DMS153 treated with DMSO at 0.1 percent for 48 hours (cell line): ENCODE results near the gene SLC6A1.

ENCODE experiments used
- DNase-seq: peaks from one replicate; lab custom pipeline; 2025; ENCODE audit not compliant: unreplicated experiment; lab: John Stamatoyannopoulos, UW

The SLC6A1 gene

DNA sequence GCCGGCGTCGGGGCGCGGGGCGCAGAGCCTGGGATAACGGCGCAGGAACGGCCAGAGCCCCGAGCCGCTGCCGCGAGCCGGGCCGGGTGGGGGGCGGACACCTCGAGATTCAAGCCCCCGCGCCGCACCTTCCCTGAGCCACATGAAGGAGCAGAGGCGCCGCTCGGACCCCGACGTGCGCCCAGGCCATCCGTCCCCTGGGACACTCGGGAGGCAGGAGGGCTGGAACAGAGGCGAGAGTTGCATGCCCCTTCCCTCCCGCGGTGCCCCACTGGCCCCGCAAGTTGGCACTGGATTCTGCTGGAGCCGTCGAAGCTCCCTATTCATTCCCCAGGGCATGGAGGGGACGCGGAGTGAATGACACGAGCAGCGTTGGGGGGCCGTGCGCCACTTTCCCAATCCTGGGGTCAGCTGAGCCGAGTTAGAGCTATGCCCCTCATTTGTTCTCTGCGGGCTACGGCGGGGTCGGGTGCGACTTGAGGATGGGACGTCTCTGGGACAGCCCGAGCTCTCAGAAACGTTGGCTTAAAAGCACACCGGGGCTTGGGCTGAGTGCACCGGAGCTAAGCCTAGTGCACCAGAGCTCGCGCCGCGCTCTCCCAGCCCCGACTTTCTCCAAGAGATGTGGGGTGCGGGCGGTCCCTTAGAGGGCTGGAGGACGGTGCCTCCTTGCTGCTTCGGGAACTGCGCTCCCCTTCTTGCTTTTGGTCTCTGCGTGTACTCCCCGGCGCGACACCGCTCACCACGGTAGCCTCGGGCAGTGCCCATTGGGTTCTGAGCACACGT, 588 bp downstream of the SLC6A1 start:
- no peak for DNase-seq

GRCh38 chr3:10993729-10994065, 1.1 kb downstream of the SLC6A1 start:
- no peak for DNase-seq

- no peak for DNase-seq
Observed at GRCh38 chr3:10994306-10994705, 1.8 kb downstream of the SLC6A1 start.

- no peak for DNase-seq
Observed at GRCh38 chr3:10995871-10996270, 3.3 kb downstream of the SLC6A1 start.

DNA sequence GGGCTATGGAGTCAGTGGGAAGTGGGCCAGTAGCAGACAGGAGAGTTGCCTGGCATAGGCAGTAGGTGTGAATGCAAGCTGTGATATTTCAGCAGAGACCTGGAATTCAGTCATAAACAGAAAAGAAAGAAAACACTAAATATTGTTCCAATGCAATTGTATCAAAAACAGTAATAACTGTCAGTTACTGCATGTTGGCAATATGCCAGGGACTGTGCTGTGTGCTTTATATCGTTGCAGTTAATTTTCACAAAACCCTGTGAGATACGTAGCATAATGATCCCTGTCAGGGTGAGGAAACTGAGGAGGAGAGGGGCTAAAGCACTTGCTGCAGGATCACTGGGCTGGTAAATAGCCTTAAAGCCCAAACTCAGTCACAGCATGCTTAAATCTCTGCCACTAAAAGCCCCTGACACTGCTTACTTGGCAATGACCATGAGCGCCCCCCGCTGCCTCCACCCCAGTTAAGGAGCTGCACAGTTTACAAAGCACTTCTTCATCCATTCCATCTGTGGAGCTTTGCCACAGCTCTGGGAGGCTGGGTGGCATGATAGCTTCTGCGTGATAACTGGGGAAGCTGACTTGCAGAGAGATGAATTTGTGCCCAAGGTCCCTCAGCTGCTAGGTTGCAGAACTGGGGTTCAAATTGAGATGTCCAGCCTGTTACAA, 3.9 kb downstream of the SLC6A1 start:
- no peak for DNase-seq

DNA sequence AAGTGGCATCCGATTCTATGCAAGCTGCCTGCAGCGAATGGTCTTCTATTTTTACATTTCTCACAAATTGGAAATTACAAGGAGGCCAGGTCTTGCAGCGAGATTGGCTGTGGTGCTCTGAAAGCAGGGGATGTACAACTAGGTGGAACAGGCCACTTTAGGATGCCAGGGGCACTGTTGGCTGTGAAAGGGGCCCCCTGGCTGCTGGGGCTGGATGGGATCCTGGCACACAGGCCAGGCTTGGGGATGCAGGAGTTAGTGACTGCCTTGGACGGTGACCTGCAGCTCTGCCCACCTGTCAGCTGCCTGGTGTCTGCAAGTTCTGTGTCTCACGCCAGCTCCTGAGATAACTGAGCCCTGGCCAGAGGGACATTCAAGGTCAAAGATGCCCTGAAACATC, 4.6 kb downstream of the SLC6A1 start:
- no peak for DNase-seq

DNA sequence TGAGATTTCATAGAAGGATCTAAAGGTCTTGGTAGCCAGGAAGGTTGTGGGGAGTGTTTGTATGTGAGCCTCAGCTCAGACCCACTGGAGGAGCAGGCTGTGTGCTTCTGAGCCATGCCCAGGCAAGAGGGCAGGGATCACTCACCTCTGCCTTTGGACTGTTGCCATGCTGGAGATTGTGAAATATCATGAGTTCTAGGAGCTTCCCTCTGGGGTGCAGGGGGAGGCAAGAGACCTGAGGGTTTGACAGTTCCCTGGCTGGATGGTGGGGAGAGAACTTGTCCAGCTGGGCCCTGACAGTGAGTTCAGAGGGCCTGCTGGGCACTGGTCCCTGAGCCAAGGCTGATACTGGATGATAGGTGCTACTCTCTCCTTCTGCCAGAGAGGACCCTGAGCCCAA, 6.0 kb downstream of the SLC6A1 start:
- no peak for DNase-seq

DNA sequence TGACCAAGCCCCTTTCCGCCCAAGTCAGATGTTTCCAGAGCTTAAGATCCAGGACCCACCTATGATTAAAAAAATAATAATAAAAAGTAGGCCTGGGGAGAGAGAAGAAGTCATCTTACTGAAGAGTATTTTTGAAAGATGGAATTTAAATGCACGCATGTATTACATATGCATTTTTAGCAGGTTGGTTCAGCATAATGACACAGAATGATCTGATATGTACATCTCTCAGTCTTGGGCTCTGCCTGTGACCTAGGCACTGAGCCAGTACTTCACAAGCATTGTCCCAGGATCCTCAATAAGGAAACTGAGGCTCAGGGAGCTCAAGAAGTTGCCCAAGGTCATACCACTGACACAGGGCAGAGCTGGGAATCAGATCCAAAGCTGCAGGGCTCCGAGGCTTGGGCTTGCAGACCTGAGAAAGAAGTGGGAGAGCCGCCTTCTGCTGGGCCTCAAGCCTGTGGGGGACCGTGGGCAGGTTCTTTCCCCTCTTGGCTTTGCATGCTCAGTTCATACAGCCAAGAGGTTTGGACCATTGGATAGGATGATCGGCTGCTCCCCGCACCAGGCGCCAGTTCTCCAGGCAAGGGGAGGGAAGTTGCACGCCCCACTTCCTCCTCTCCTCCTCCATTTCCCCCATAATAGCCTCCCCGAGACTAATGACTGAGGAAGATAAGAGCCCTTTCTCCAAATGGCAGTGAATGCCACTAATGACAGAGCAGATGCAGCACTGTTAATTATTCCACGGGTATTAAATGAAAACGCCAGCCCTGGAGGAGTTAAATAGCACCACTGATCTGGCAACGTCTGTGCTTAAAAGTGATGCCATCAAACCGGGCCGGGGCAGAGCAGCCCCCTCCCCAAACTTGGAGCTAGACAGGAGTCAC, 6.9 kb downstream of the SLC6A1 start:
- DNase-seq, result no peak

GRCh38 chr3:11000528-11000927, 8.0 kb downstream of the SLC6A1 start:
- DNase-seq, result no peak

GRCh38 chr3:11001020-11001657, 8.6 kb downstream of the SLC6A1 start:
- no peak for DNase-seq

GRCh38 chr3:11001658-11002021, 9.1 kb downstream of the SLC6A1 start:
- no peak for DNase-seq

DNA sequence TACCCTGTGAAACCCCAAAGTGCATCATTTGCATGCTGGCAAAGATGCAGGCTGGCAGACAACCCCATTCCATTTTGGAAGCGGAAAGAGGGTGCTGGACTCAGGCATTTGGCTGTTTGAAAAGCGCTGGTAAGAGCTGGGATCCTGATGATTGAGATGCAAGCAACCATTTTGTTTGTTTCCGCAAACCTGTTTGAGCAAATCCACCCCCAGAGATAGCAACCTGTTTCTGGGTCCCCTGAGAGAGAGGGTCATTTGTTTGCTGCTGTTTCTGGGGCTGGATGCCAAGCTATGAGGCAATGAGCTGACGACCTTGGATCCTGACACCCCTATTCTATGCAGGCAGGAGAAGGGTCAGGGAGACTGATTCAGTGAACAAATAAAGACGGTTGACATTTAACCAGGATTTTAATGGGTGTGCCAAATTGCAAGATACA, 9.8 kb downstream of the SLC6A1 start:
- no peak for DNase-seq

GRCh38 chr3:11004563-11004962, 12.0 kb downstream of the SLC6A1 start:
- DNase-seq, result no peak

- DNase-seq, result no peak
Observed at GRCh38 chr3:11005686-11006256, 13.2 kb downstream of the SLC6A1 start.

DNA sequence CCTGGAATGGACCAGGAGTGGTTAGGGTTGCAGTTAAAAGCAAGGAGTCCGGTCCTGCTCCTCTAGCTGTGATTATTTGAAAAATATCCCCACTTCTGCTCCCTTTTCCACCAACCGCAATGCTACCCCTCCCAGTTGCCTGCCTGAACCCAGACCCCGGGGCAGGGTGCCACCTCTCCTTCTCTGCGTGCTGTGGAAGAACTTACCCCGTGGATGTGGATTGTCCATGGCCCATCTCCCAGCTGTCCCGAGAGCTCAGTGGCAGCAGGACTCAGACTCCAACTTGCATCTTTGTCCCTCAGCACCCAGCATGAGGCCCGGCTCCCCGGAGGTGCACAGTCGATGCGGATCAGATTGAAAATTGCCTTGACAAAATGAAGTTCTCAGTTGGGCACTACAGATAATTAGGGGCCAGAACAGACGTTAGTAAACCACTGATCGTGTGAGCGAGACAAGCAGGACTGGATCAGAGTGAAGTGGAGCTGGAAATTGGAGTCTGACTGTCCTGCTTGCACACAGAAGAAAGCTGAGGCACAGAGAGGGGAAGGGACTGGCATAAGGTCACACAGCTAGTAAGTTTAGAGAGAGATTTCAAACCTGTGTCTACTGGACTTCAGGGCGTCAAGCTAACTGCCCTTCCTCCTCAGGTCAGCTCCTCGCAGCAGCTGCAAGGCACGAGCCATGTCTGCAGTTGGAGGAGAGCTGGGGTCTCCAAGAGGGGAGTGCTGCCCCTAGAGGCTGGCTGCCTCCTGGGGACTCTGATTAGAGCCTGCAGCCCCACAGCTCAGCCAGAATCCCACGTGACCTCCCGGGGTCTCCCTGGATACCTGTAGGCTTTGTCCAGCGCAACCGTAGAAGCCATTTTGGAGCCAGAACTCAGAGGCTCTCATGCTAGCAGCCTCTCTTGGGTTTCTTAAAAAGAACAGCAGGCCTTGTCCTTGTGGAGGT, 14.7 kb downstream of the SLC6A1 start:
- DNase-seq, result no peak

DNA sequence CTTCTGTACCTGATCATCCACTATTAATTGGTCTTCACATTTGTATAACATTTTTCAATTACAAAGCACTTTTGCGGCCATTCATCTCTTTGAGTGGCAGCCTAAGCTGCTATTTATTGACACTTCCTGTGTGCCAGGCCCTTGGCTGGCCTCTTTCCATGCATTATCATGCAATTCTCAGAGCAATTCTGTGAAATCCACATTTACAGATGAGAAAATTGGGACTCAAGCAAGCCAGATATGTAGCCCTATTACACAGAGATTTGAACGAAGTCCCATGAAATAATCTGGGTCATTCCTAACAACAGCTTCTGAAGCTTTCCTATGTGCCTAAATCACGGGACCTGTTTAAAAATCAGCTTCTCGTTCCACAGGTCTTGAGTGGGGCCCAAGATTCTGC, 17.4 kb downstream of the SLC6A1 start:
- no peak for DNase-seq

GRCh38 chr3:11010426-11011165, 18.0 kb downstream of the SLC6A1 start:
- no peak for DNase-seq

GRCh38 chr3:11014253-11014652, 21.7 kb downstream of the SLC6A1 start:
- DNase-seq, result no peak

- no peak for DNase-seq
Observed at GRCh38 chr3:11014752-11015151, 22.2 kb downstream of the SLC6A1 start.
